Activated CD8-positive, alpha-beta memory T cell treated with anti-CD3 and anti-CD28 coated beads for 24 hours (primary cell): ENCODE measurements around the gene BTN1A1.
"Not testable (repeated sequence)": the region's sequence is repeated elsewhere in the genome, so short reads cannot be mapped to it uniquely, and the experiment has no call there.

ENCODE experiments used
- DNase-seq: peaks from one replicate; pipeline ENCODE4 v3.0.0-alpha.2; 2020

BTN1A1 gene

DNA sequence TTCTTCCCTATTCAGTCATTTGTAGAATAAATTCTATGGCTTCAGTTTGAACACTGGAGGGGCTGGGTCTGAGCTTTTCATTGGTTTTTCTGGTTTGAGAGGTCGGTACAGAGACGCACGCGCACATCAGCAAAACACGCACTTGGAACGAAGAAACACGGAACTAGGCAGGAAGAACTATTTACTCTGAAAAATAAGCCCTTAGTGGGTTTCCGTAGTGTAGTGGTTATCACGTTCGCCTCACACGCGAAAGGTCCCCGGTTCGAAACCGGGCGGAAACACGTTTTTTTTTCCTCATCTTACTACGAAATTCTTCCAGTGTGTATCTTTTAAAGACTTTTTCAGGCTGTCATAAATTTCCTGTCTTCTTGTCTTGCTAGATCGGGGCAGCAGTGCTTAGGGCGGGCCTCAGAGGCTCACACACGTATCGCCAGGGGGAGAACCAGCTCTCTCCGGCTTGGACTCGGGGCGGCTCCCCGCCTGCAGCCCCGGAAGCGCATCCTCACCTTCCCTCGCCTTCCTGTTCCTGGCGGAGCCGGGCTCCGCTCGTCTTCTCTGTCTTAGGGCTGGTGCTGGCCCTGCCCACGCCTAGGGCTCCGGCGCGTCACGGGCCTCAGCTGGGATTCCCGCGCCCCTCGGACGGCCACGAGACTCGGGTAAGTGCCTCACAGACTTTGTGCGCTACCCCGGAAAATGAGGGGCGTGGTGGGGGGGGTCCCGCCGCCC, 37.9 kb downstream of the BTN1A1 start, which contains the start of gene HMGN4:
TSS of gene HMGN4 (plus strand) at position 521 of the 726 bp plus-strand sequence. CDS start 6,841 bp downstream, outside the sequence.
- DNase-seq, result peak; percentile 93

- no peak for DNase-seq
Observed at GRCh38 chr6:26538572-26538902, 38.4 kb downstream of the BTN1A1 start.

GRCh38 chr6:26539071-26539615, 39.0 kb downstream of the BTN1A1 start:
- DNase-seq, result no peak

- DNase-seq, result no peak
Observed at GRCh38 chr6:26541579-26541978, 41.5 kb downstream of the BTN1A1 start.

DNA sequence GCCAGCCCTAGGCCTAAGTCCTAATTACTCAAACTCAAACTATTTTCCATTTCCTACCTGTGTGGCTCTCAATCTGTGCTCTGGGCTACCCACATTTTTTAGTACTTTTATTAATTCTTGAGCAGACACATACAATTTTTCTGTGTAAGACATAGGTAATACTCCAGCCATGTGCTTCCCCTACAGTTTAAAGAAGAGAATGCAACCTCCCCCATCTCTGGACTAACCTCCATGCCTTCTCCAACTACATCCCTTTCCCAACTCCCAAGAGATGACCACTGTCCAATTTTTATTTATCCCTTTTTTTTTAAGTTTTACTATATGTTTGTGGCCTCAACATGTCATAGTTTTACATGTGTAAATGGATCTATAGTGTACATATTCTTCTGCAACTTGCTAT, 43.9 kb downstream of the BTN1A1 start:
- DNase-seq, result no peak

GRCh38 chr6:26544473-26544872, 44.4 kb downstream of the BTN1A1 start:
- no peak for DNase-seq

- DNase-seq, result no peak
Observed at GRCh38 chr6:26545627-26546026, 45.5 kb downstream of the BTN1A1 start.

- not testable (repeated sequence) for DNase-seq
Observed at GRCh38 chr6:26547363-26547762, 47.3 kb downstream of the BTN1A1 start.

GRCh38 chr6:26550250-26550993, 50.3 kb downstream of the BTN1A1 start:
- DNase-seq, result peak; percentile 89

DNA sequence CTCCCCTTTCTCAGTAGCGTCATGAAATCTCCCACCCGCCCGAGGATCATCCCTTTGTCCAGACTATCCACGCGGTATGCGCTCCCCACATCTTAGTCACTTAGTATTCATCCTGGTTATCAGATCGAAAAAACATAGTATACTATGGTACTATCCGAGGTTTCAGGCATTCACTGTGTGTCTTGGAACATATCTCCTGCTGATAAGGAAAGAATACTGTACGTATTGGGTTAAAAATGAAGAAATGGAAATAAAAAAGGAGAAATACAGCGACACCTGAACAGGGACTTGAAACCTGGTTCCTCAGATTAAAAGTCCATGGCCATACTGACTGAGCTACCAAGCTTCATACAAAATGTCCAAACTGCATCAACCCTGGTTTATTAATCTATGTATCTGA, 52.1 kb downstream of the BTN1A1 start:
- no peak for DNase-seq

- DNase-seq, result no peak
Observed at GRCh38 chr6:26552640-26553188, 52.6 kb downstream of the BTN1A1 start.

- peak; percentile 95 for DNase-seq
Observed at GRCh38 chr6:26553264-26553634, 53.1 kb downstream of the BTN1A1 start.

DNA sequence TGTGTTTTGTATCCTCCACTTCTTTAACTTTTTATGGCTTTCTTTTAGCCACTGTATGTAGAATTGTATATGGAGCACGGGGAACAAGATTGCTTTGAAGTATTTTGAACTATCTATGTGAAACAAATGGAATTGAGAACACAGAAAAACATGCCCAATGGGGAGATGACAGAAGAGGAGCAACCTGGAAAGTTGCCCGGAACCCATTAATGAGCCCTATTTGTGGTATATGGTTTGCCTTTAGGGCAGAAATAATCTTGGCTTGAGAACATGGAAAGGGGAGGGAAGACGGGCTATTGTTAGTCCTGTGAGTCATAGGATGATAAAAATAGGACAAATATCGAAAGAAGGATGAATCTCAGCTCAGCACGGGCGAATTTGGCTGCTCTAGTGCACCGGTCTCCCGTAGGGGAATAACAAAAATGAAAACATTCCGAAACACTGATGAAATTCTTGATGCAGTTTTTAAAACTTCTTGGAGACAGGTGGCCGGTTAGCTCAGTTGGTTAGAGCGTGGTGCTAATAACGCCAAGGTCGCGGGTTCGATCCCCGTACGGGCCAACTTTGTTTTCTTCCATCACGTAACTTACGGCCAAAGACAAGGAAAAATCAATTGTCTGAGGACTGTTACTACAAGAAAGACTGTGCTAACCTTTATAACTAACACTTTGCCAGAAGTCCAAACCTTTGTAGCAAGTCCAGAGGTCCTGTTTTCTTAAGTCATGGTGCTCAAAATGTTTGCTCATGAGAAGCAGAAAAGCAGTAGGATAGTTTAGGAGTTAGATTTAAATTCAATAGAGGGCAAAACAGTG, 53.7 kb downstream of the BTN1A1 start:
- peak; percentile 95 for DNase-seq

- no peak for DNase-seq
Observed at GRCh38 chr6:26554447-26554696, 54.3 kb downstream of the BTN1A1 start.

- peak; percentile 88 for DNase-seq
Observed at GRCh38 chr6:26554697-26555504, 54.8 kb downstream of the BTN1A1 start.

DNA sequence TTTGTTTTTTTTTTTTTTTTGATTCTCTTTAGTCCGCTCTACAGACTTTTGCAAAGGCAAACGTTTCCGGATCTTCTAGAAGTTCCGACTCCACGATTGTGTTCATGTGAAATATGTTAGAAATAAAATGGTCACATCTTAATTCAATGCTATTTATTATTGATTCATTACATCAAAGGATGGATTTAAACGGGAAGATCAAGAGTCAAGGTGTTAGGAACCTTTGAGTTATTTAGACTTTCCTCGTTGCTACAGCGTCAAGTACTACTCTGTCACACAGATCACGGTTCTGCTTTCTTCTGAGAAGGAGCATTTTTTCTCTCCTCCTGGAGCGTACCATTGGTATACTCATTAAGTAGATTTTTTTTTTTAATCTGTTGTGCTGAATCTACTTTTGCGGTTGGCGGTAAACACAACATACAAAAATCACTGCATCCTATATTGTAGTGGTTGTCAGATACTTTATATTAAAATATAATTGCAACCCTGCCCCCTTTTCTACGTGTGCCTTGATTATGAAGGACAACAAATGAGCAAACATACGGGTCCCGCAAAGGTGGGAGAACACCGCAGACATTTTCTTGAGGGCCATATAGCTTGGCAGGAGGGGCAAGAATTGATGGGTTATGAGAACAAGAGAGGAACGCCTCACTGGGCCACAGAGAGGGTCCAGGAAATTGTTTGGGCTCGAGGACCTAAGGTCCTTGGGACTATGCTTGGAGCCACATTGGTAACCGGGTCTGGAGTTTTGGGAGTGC, 55.6 kb downstream of the BTN1A1 start:
- DNase-seq, result no peak

DNA sequence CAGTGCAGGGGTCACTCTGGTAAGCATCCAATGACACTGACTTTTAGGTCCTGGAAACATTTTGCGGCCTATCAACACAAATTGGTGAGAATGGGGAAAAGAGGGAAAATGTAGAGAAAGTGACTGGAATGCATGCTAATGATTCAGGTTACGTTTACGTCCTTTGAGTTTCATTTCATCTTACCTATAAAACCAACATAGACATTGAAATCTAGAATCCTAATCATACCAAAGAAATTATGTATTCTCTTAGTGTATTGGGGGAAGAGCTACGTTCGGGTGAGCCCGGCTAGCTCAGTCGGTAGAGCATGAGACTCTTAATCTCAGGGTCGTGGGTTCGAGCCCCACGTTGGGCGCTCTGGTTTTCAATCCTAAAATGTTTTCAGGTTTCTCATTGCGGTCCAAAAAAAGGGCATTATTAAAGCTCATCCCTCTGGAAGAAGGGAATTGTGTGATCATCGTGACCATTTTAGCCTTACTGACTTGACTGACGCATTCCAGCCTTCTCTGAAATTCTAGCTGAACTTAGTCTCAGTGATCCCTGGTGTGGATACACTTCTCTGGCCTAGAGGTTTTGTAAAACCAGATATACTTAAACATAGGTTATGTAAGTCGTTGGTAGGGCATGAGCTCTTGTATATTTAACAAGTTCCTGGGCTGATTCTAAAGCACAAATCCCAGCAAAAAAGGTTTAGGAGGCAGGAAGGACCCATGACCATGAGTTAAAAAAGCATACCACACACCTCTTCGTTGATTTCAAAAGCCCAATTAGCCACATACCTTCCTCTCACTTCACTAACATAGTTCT, 56.4 kb downstream of the BTN1A1 start:
- peak; percentile 78 for DNase-seq
